ENCODE results near the gene ABCB11.

GRCh38 chr2:168929031-168929430, 102.1 kb downstream of the ABCB11 start:
- TF ChIP-seq GATA2 (IDR thresholded peaks at IDR 0.05; ENCODE audit: insufficient read depth, insufficient read length, low read depth, low read length) = no peak
- no peak for TF ChIP-seq CTCF (IDR thresholded peaks at IDR 0.05; ENCODE audit: extremely low read depth in 1 of 2, insufficient read depth in 1 of 2, low read depth in 1 of 2, low read length in 2 of 2)
- TF ChIP-seq EZH2 (IDR thresholded peaks at IDR 0.05; ENCODE audit: borderline replicate concordance, low read depth, low read length, severe bottlenecking) = no peak

All from endothelial cell of umbilical vein (primary cell).